K562 (cell line): Measurements from ENCODE around the gene ZBTB9. TPM values are rescaled to one million over a fixed set of nuclear protein-coding genes. Genes with fewer than 3 reads are reported as not detected.
A peak's percentile ranks its signal among the peaks of the same experiment; 100 is the strongest.

Source experiments
- ATAC-seq: fragments of 200-7000 bp; cut with Tn5 transposase; 3 replicates; pipeline ENCODE4 v1.9.1; 2020; ENCODE audit warnings: moderate library complexity
- BruUV-seq: library from RNA; stranded (reverse); fragments of 400-500 nt; replicated peaks from 2 replicates; lab custom pipeline; 2021; lab: Mats Ljungman, UMichigan
- CTCF ChIA-PET: fragments of 300-600 bp; formaldehyde crosslinking; extraction: SDS; loops from one replicate; lab custom pipeline; 2021; ENCODE audit warnings: low intra/inter-chr PET ratio; lab: Yijun Ruan, JAX
- POLR2A ChIA-PET: fragments of 300-600, 350-650 bp; sonication (Branson Sonifier 250); formaldehyde crosslinking; extraction: SDS; loops from one replicate; lab custom pipeline; 2021; ENCODE audit warnings: antibody characterized with exemption, inconsistent platforms; lab: Yijun Ruan, JAX
- DNase-seq, 4 experiments: peaks; one replicate each; pipeline versions ENCODE4 v3.0.0 to v3.0.0-alpha.2; 2011 to 2018; ENCODE audit warnings: low spot score in 3 of 4, mixed read lengths in 3 of 4; ENCODE audit errors: extremely low read depth in 1 of 4
- FAIRE-seq: peaks from 2 replicates; lab custom pipeline; 2011; peaks lifted over from hg19 to GRCh38; lab: Jason Lieb, UNC
- H2AFZ ChIP-seq: 2 replicates; pipeline ENCODE4 v1.6.0; 2011; ENCODE audit warnings: low read depth, low read length, control low read depth, inconsistent platforms
- H3K27ac ChIP-seq: fragments of 200-600 bp; 3 replicates; pipeline ENCODE4 v1.8.0; 2011; ENCODE audit warnings: low read depth, mild to moderate bottlenecking, control low read depth, inconsistent platforms, low read length, moderate library complexity, mixed read lengths; ENCODE audit errors: extremely low read depth
- H3K27me3 ChIP-seq, 2 experiments: fragments of 300-600 bp in 1 of 2; 2 replicates in 1 of 2; 3 replicates in 1 of 2; pipeline versions ENCODE4 v1.6.0 to v1.8.0; 2011; ENCODE audit warnings: inconsistent platforms in 2 of 2, low read length in 2 of 2, mild to moderate bottlenecking in 1 of 2, mixed read lengths in 1 of 2, moderate library complexity in 1 of 2; ENCODE audit not compliant: control insufficient read depth in 2 of 2, insufficient read depth in 2 of 2
- H3K36me3 ChIP-seq: fragments of 300-600 bp; 3 replicates; pipeline ENCODE4 v1.8.0; 2011; ENCODE audit warnings: mild to moderate bottlenecking, low read length, inconsistent platforms; ENCODE audit not compliant: control insufficient read depth, insufficient read depth
- H3K4me1 ChIP-seq, 2 experiments: fragments of 200-600 bp in 1 of 2; replicated peaks in 1 of 2; 2 replicates in 1 of 2; 3 replicates in 1 of 2; pipeline versions ENCODE4 v1.5.1 to v1.8.0; 2011; ENCODE audit warnings: inconsistent platforms in 2 of 2, low read length in 2 of 2, mild to moderate bottlenecking in 1 of 2, mixed read lengths in 1 of 2, moderate library complexity in 1 of 2; ENCODE audit not compliant: control insufficient read depth in 2 of 2, insufficient read depth in 2 of 2
- H3K4me2 ChIP-seq: 2 replicates; pipeline ENCODE4 v1.6.1; 2011; ENCODE audit warnings: low read length, control low read depth, inconsistent platforms, mixed read lengths; ENCODE audit not compliant: insufficient read depth
- H3K4me3 ChIP-seq: fragments of 200-600 bp; sonication (generic), shearing (Covaris generic); 2 replicates; pipeline ENCODE4 v1.5.1; 2016; ENCODE audit warnings: control low read depth, inconsistent platforms
- H3K79me2 ChIP-seq: fragments of 200-600 bp; 3 replicates; pipeline ENCODE4 v1.8.0; 2011; ENCODE audit warnings: low read length, inconsistent platforms; ENCODE audit not compliant: control insufficient read depth, insufficient read depth
- H3K9ac ChIP-seq, 2 experiments: 2 replicates each; pipeline versions ENCODE4 v1.6.0 to v1.6.1; 2011; ENCODE audit warnings: low read depth in 2 of 2, low read length in 2 of 2, control low read depth in 1 of 2, inconsistent platforms in 1 of 2, mild to moderate bottlenecking in 1 of 2, mixed read lengths in 1 of 2; ENCODE audit not compliant: insufficient read depth in 1 of 2
- H3K9me1 ChIP-seq: one replicate; pipeline ENCODE4 v1.6.0; 2011; ENCODE audit warnings: inconsistent platforms, mild to moderate bottlenecking, low read length, moderate library complexity; ENCODE audit not compliant: control insufficient read depth, insufficient read depth
- H3K9me3 ChIP-seq: replicated peaks from 2 replicates; pipeline ENCODE4 v1.5.1; 2011; ENCODE audit warnings: low read depth, low read length, inconsistent platforms; ENCODE audit not compliant: control insufficient read depth, insufficient read depth
- H4K20me1 ChIP-seq: replicated peaks from 2 replicates; pipeline ENCODE4 v1.6.1; 2011; ENCODE audit warnings: low read length, inconsistent platforms, mixed read lengths; ENCODE audit not compliant: control insufficient read depth, insufficient read depth
- BMI1 ChIP-seq: fragments of 150-350 bp; IDR thresholded peaks from 2 replicates; pipeline ENCODE4 v1.6.1; 2014; ENCODE audit warnings: low read length
- CC2D1A ChIP-seq: fragments of 450-650 bp; IDR thresholded peaks from 2 replicates; pipeline ENCODE4 v1.6.1; 2017; ENCODE audit warnings: mild to moderate bottlenecking
- DIDO1 ChIP-seq: fragments of 450-650 bp; IDR thresholded peaks from 2 replicates; pipeline ENCODE4 v1.6.1; 2016; ENCODE audit warnings: low read depth, missing biosample characterization, missing genetic modification characterization
- GATAD2A ChIP-seq: fragments of 450-650 bp; IDR thresholded peaks from 2 replicates; pipeline ENCODE4 v1.6.1; 2017
- HBP1 ChIP-seq: fragments of 450-650 bp; formaldehyde crosslinking; IDR thresholded peaks from 2 replicates; pipeline ENCODE4 v1.4.0; 2022; ENCODE audit warnings: missing genetic modification characterization
- HDAC6 ChIP-seq: IDR thresholded peaks from 2 replicates; pipeline ENCODE4 v1.6.1; 2012; ENCODE audit warnings: low read depth, mild to moderate bottlenecking, control low read depth, inconsistent platforms, low read length, moderate library complexity
- HDGF ChIP-seq: fragments of 450-650 bp; IDR thresholded peaks from 2 replicates; pipeline ENCODE4 v1.6.1; 2016
- HIVEP1 ChIP-seq: fragments of 250-450 bp; sonication (Bioruptor Pico); IDR thresholded peaks from 2 replicates; pipeline ENCODE4 v1.4.0; 2020; ENCODE audit warnings: mild to moderate bottlenecking
- KDM4B ChIP-seq, 2 experiments: fragments of 450-650 bp in 1 of 2; sonication (generic) in 1 of 2; IDR thresholded peaks; 2 replicates each; pipeline ENCODE4 v1.6.1; 2016 to 2017; ENCODE audit warnings: borderline replicate concordance in 2 of 2, antibody characterized with exemption in 1 of 2, low read depth in 1 of 2, mild to moderate bottlenecking in 1 of 2
- LARP7 ChIP-seq: fragments of 450-650 bp; IDR thresholded peaks from 2 replicates; pipeline ENCODE4 v1.6.1; 2016
- MTA2 ChIP-seq: fragments of 450-650 bp; IDR thresholded peaks from 2 replicates; pipeline ENCODE4 v1.6.1; 2016; ENCODE audit warnings: low read depth
- NUFIP1 ChIP-seq: fragments of 450-650 bp; IDR thresholded peaks from 2 replicates; pipeline ENCODE4 v1.6.1; 2018; ENCODE audit not compliant: partially characterized antibody
- PURB ChIP-seq: sonication (generic); formaldehyde crosslinking; IDR thresholded peaks from 2 replicates; pipeline ENCODE4 v1.9.0; 2021; ENCODE audit warnings: low read depth, mild to moderate bottlenecking, missing genetic modification reagents
- SP1 ChIP-seq: sonication (generic); formaldehyde crosslinking; IDR thresholded peaks from 2 replicates; pipeline ENCODE4 v1.8.1; 2022; ENCODE audit warnings: mild to moderate bottlenecking, missing genetic modification reagents
- TAF1 ChIP-seq: IDR thresholded peaks from 2 replicates; pipeline ENCODE4 v1.6.1; 2011; ENCODE audit warnings: mild to moderate bottlenecking, low read length, moderate library complexity; ENCODE audit not compliant: insufficient read depth, control insufficient read depth, severe bottlenecking; ENCODE audit errors: extremely low read depth
- TRIM24 ChIP-seq, 2 experiments: fragments of 450-650 bp; IDR thresholded peaks; 2 replicates each; pipeline ENCODE4 v1.6.1; 2016
- USF1 ChIP-seq: sonication (generic); formaldehyde crosslinking; IDR thresholded peaks from 2 replicates; pipeline ENCODE4 v1.9.0; 2022; ENCODE audit warnings: mild to moderate bottlenecking, missing genetic modification reagents
- ZNF280A ChIP-seq: fragments of 450-650 bp; IDR thresholded peaks from 2 replicates; pipeline ENCODE4 v1.6.1; 2018; ENCODE audit warnings: mild to moderate bottlenecking, low read depth; ENCODE audit not compliant: partially characterized antibody
- ZNF436 ChIP-seq: fragments of 250-450, 450-650 bp; sonication (Bioruptor Pico); formaldehyde crosslinking; IDR thresholded peaks from 2 replicates; pipeline ENCODE4 v1.7.0; 2020; ENCODE audit warnings: mild to moderate bottlenecking
- ZNF644 ChIP-seq: fragments of 200-800 bp; sonication (Bioruptor generic); IDR thresholded peaks from 2 replicates; pipeline ENCODE4 v1.6.1; 2016; ENCODE audit warnings: low read depth, missing genetic modification characterization, missing compliant biosample characterization
- WGBS: fragments of 100-300 bp; shearing (Covaris generic); methylation state at CpG from one replicate; pipeline ENCODE4 v1.1.6; 2016; ENCODE audit warnings: low coverage, mixed read lengths; ENCODE audit not compliant: insufficient coverage; ENCODE audit errors: missing lambda C conversion rate; 5-methylcytosine and 5-hydroxymethylcytosine counted together
- in situ Hi-C: fragments of 300-500 bp; cut with MboI; formaldehyde crosslinking; loops from 4 replicates; pipeline ENCODE4 v1.15.0; 2018; ENCODE audit warnings: inconsistent platforms, mixed read lengths
- intact Hi-C: fragments of 100-400 bp; cut with micrococcal nuclease; formaldehyde crosslinking; loops from 2 replicates; pipeline ENCODE4 v1.14.2; 2022
- polyA plus RNA-seq, 8 experiments: library from polyadenylated mRNA; depleted of rRNA in 4 of 8; stranded (reverse) in 5 of 8; unstranded in 3 of 8; fragments of >200 nt; fragmentation: Nextera tagmentation in 2 of 8; fragmentation: Illumina TruSeq in 1 of 8; extraction: Ambion mirVana in 2 of 8; extraction: Trizol in 1 of 8; gene quantifications; 2 replicates each; pipeline versions ENCODE4 v1.2.1 to v1.2.3, GENCODE V29; 2011 to 2014; ENCODE audit warnings: inconsistent platforms in 1 of 8, missing spikeins in 1 of 8
- total RNA-seq, 7 experiments: library from RNA; depleted of rRNA in 6 of 7; stranded (reverse); fragments of >200 nt in 6 of 7; fragmentation: Illumina TruSeq in 2 of 7; extraction: Trizol in 2 of 7; gene quantifications; 2 replicates each; pipeline versions ENCODE4 v1.2.1 to v1.2.3, GENCODE V29; 2011 to 2021; ENCODE audit warnings: low replicate concordance in 1 of 7

The ZBTB9 gene
- total and polyA plus RNA-seq, 9 of the 15 experiments (the other 6 are each of a cell fraction or from before 2014, with no cell fraction given), result 1.9 to 19.5 (median 10.4) TPM

GRCh38 chr6:33439956-33440648 lies 14.3 kb upstream of the ZBTB9 start:
- BruUV-seq, result no TSS peak
- peak overlapping the region; percentile 70 for H2AFZ ChIP-seq
- H3K9me1 ChIP-seq, result peaks cover 3% of the 10 kb centered on the region
- ChIA-PET CTCF (no interaction called here), POLR2A (interaction anchor here (0.6 to 3.8 kb wide), 14 partner anchors 9 to 525 kb away, joined by 3 to 30 read pairs (median 4); partner anchors contain the start of genes PFDN6, RPS18, VPS52 and WDR46)
- peaks cover 19 to 32% of the 10 kb centered on the region in 2 experiments for H3K4me1 ChIP-seq
- H3K79me2 ChIP-seq, result no peaks in the 10 kb centered on the region
- peak; percentile 87 for FAIRE-seq
- H3K27me3 ChIP-seq, result no peaks in the 10 kb centered on the region
- WGBS, result 29% methylated on average over 8 of the region's 9 CpGs
- ATAC-seq, result peak; percentile 73
- peak overlapping the region; percentile 53; the same call in 2 of the 3 replicates for H3K27ac ChIP-seq
- H3K9me3 ChIP-seq, result no peaks in the 10 kb centered on the region
- H3K9ac ChIP-seq, result peak overlapping the region; percentile 32 to 72; a peak in 3 of 4 replicates
- peaks cover 76% of the 10 kb centered on the region for H3K36me3 ChIP-seq
- no peak overlapping the region for H3K4me3 ChIP-seq
- peak; percentile 66 to 78 (median 74) for DNase-seq
- intact Hi-C loops, result no loop called here
- in situ Hi-C loops, result no loop called here
- peak overlapping the region; percentile 71 for H3K4me2 ChIP-seq
- H4K20me1 ChIP-seq, result no peaks in the 10 kb centered on the region; the same call in 1 of the 2 replicates
- peak; percentile 52; the same call in 1 of the 2 replicates for TF ChIP-seq CC2D1A
- peak; percentile 93 for TF ChIP-seq HBP1 (CRISPR knock-in tag)
- TF ChIP-seq HDAC6, result no peak
- TF ChIP-seq HIVEP1 (CRISPR knock-in tag), result 0 out of 2 replicates have a peak, but pooled peaks have one; percentile 39
- TF ChIP-seq BMI1, result no peak
- no peak for TF ChIP-seq ZNF644
- peak; percentile 38; the same call in 1 of the 2 replicates for TF ChIP-seq GATAD2A
- no peak for TF ChIP-seq NUFIP1
- no peak for TF ChIP-seq TAF1
- 0 out of 2 replicates have a peak, but pooled peaks have one; percentile 28 for TF ChIP-seq DIDO1 (tag)
- 0 out of 2 replicates have a peak, but pooled peaks have one; percentile 23 for TF ChIP-seq USF1 (CRISPR knock-in tag)
- TF ChIP-seq HDGF, result peak; percentile 89
- peak; percentile 34; the same call in 1 of the 2 replicates for TF ChIP-seq MTA2
- peak; percentile 90 for TF ChIP-seq LARP7
- no peak for TF ChIP-seq PURB (CRISPR knock-in tag)
- TF ChIP-seq ZNF280A, result peak; percentile 55
- TF ChIP-seq KDM4B (IDR thresholded peaks at IDR 0.05; ENCODE audit: borderline replicate concordance in 2 of 2, low read depth in 1 of 2), result no peak
- 0 out of 2 replicates have a peak, but pooled peaks have one; percentile 41 for TF ChIP-seq ZNF436
- 0 out of 4 replicates have a peak, but pooled peaks of 1 of the 2 experiments have one; percentile 22 for TF ChIP-seq TRIM24 (IDR thresholded peaks at IDR 0.05)
- TF ChIP-seq SP1 (CRISPR knock-in tag), result peak; percentile 41; the same call in 1 of the 2 replicates
